ENCODE results near the gene INHBE.
A peak's percentile ranks its signal among the peaks of the same experiment; 100 is the strongest.
"Not testable (repeated sequence)": the region's sequence is repeated elsewhere in the genome, so short reads cannot be mapped to it uniquely, and the experiment has no call there.

Gene INHBE

DNA sequence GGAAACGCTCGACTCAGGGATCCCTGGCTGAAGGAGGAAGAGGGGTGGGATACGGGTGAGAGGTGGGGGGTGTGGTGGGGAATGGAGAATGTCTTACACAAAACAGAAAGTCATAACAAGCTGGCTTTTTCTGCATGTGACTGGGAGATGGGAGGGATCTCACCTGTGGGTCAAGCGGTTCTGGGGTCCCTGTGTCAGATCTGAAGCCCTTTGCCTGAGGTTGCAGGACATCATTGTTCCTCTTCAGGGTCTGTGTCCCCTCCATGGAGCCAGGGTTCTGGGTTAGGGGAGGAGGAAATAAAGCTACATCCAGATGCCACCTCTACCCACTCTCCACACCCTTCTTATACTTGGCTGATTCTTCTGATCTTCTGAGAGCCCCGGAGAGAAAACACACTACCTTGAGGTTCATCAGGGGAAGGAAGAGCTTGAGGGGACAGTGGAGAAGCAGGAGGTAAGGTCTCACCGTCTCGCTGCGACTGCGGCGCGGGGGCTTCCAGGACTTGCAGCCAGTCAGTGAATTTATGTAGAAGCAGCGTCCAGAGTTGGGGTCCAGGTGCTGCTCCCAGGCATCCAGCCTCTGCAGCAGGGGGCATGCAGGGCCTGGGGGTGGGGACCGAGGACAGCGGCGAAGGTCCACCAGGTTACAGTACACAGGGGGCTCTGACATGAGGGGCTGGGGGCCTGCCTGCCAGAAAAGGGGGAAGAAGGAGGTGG, 22.0 kb downstream of the INHBE start:
- no peak for DNase-seq

DNA sequence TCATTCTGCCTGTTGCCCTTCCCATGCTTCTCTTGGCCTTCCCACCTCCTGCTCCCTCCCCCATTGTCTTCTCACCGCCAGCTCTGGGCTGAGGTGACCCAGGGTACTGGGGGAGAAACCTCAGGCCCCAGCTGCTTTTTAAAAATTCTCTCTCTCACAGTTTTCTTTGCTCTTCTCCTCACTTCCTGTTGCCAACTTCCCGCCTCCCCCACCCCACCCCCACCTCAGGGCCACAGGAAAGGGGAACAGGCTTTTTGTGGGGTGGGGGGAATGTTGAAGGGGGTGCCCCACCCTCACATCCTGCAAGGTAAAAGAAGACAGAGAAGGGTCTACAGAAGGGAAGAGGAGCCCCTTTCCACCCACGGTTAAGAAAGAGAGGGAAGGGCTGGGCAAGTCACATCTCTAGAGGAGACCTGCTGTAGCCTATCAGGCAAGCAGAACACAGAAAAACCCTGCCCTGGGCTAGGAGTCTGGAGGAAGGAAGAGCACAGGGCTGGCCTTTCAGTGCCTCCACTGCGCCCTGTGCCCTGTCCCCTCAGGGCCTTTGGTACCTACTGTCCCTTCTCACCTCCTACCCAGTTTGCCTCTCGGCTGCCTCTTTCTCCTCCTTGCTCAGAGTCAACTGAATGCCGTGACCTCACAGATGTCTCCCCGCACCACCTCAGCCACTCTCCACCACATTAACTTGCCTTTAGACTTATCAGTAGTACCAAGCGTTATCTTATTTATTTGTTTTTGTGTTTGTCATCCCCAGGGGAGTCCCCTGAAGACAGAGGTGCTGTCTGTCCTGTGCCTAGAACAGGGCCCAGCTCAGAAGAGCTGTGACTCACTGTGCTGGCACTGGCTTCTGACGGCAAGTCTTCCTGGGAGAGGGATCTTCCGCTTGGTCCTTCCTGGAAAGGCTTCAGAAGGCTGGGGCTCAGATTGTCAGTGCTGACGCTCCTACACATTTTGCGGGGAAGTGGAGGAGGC, 22.9 kb downstream of the INHBE start:
- DNase-seq = peak; percentile 67

DNA sequence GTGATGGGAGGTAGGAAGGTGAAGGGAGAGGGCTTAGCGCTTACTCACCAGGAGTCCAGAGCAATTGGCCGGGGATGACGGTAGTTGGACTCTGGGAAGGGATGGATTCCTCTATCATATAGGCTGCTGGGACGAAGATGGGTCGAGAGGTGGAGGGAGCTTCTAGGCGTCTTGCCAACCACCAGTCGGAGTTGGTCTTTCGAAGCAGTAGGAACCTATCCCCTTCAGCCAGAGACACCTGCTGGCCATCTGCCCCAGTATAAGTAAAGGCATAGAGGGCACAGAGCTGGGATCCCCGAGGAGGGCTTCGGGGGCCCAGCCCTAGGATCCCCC, 23.9 kb downstream of the INHBE start:
- no peak for DNase-seq

DNA sequence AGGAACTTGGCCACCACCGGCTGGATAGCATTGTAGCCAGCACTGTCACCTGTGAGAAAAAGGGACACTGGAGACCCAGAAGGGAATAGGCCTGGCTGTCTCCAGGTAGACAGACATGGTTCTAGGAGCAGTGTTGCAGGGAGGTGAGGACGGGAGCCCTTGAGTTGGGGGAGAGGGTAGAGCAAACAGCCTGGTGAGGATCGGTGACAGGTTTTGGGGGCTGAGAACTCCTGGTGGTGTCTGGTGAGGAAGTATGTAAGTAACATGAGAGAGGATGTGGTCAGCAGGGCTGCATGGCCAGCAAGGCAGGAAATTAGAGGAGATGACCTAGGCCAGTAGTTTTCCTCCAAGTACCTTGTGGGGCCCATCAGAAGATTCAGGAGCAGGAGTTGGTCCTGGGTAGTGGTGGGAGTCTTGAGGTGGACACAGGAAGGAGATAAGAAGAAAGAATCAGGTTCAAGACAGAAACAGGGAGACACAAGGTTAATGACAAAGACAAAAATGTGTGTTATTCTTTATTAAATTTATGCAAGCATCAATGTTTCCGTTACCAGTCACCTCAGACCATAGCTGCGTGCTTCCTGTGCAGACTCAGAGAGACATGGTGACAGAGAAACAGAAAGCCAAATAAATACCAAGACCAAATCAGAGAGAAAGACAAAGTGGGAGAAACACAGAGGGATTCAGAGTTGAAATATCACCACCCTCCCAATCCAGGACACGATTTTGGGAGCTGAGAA, 24.4 kb downstream of the INHBE start, which contains the start of gene ARHGAP9:
TSS of gene ARHGAP9 (minus strand) at position 491 of the 740 bp plus-strand sequence. CDS start at position 31, 460 bp downstream.
- DNase-seq = peak; percentile 35

DNA sequence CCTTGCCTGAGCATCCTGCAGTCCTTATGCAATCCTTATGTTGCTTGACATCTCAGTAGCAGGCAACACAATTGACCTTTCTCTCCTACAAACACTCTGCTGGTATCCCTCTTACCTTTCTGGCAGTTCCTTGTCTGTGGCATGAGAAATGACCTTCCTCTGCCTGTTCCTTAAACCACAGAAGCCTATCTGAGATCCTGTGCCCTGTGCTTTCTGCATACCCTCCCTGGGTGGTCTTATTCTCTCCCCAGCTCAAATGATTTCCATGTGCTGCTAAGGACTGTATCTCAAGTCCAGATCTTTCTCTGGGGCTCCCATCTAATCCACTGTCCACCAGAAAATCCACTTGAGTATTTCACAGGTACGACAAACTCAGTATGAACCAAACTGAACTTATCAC, 26.6 kb downstream of the INHBE start:
- DNase-seq = no peak

DNA sequence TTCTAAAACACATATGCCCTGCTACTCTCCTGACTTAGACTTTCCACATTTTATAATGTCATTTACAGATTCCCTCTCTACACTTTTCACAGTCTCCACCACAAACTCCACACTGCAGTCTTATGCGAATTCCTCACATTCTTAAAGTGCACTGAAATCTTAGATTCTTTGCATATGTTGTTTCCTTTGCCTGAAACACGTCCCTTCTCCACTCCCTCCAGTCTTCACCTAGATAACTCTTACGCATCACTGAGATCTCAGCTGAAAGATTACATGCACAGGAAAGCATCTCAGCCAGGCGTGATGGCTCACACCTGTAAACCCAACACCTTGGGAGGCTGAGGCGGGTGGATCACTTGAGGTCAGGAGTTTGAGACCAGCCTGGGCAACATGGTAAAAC, 28.4 kb downstream of the INHBE start:
- DNase-seq = no peak

DNA sequence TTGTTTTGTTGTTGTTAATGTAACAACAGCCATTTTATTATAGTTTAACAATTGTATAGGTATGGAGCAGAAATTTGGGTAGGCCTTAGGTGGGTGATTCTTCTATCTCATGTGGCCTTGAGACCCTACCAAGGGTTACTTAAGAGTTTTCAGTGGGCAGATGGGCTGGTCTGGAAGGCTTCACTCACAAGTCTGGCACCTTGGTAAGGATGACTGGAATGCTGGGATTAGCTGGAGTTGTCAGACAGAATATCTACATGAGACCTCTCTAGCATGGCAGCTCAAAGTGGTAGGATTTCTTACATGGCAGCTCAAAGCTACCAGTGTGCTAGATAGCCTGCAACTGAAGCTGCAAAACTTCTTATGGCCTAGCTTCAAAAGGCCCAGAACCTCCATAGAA, 30.6 kb downstream of the INHBE start:
- DNase-seq = no peak

DNA sequence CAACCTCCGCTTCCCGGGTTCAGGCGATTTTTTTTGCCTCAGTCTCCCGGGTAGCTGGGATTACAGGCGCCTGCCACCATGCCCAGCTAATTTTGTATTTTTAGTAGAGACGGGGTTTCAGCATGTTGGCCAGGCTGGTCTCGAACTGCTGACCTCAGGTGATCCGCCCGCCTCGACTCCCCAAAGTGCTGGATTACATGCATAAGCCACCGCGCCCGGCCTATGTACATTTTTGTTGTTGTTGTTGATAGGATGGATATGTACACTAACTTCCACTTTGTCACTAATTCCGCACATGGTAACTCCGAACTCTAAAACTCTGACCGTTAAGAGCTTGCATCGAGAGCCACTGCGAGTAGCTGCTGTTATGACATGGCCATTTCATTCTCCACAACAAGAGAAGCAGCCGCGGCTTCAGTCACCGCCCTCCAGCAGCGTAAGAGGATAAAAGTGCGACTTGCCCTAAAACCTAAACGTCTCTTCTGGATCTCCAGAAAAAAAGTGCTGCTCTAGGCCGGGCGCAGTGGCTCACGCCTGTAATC, 32.0 kb downstream of the INHBE start:
- DNase-seq = no peak

DNA sequence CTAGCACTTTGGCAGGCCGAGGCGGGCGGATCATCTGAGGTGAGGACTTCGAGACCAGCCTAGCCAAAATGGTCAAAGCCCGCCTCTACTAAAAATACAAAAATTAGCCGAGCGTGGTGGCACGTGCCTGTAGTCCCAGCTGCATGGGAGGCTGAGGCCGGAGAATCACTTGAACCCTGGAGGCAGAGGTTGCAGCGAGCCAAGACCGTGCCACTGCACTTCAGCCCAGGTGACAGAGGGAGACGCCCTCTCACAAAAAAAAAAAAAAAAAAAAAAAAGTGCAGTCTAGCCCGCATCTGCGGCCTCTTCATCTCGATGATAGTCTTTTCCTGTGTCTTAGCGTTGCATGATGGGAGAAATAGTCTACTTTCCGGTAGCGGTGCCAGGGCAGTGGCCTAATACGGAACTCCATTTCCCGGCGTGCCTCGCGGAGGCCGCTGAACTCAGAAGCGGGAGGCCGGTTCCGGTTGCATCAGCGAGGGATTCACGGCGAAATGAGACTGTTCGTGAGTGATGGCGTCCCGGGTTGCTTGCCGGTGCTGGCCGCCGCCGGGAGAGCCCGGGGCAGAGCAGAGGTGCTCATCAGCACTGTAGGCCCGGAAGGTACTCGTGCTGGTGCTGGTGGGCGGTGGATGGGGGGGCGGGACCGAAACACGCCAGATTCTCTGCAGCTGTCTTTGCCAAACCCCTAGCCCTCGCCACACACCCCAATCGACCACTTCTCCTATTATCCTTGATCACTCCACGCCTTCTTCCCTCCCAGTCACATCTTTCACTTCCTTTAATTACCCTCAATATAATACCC, 32.7 kb downstream of the INHBE start, which contains the start of gene MARS1:
TSS of gene MARS1 (plus strand) at position 472 of the 805 bp plus-strand sequence. CDS start at position 495, 23 bp downstream.
- DNase-seq = peak; percentile 97

DNA sequence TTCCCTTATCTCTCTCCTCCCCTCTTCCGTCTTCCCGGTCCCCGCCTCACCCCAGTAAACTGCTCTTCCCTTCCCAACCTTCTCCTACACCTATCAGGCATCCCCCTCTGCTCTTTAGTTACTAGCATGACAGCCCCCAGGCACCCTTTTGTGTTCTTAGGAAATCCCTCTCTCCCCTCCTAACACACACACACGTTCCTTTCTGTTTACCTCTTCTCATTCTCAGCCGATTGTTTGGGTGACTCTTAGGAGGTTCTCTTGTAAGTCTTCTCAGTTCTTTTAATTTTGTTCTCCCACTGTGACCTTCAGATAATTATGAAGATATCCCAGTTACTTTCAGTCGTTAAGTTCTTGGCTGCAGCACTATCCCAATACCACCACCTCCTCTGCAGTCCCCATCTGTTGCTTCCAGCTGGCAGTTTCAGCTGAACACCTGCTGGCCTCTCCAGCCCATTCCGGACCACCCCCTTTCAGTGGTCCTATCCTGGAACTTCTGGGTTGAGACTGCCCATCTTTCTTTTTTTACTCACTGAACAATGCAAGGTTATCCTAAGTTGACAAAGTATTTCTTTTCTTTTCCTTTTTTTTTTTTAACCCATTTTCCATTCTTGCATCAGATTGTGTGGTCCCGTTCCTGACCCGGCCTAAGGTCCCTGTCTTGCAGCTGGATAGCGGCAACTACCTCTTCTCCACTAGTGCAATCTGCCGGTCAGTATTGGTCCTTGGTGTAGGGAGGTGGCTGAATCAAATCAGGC, 33.5 kb downstream of the INHBE start:
- no peak for DNase-seq

DNA sequence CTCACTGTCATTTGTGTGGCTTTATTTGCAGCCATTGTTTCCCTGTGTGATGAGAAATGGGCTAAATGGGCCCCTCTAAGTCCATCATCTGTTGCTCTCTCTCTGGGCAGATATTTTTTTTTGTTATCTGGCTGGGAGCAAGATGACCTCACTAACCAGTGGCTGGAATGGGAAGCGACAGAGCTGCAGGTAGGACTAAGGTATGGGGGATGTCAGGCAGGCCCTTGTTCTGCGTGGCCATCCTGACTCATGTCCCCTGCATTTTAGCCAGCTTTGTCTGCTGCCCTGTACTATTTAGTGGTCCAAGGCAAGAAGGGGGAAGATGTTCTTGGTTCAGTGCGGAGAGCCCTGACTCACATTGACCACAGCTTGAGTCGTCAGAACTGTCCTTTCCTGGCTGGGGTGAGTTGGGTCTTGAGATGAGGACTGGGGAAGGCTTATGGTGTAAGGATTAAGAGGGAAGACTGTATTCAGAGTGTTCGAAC, 34.1 kb downstream of the INHBE start:
- DNase-seq = peak; percentile 11

DNA sequence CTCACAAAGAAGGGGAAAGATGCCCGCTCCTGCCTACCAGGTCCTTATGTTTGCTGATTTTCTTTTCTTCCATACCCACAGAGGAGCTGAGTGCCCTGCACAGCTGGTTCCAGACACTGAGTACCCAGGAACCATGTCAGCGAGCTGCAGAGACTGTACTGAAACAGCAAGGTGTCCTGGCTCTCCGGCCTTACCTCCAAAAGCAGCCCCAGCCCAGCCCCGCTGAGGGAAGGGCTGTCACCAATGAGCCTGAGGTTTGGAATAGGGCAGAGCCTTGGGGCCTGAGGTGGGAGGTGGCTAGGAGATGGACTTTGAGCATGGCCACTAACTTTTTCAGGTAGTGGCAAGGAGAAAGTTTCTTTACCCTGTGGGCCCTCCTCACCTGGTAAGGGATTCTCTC, 35.0 kb downstream of the INHBE start:
- DNase-seq = no peak

DNA sequence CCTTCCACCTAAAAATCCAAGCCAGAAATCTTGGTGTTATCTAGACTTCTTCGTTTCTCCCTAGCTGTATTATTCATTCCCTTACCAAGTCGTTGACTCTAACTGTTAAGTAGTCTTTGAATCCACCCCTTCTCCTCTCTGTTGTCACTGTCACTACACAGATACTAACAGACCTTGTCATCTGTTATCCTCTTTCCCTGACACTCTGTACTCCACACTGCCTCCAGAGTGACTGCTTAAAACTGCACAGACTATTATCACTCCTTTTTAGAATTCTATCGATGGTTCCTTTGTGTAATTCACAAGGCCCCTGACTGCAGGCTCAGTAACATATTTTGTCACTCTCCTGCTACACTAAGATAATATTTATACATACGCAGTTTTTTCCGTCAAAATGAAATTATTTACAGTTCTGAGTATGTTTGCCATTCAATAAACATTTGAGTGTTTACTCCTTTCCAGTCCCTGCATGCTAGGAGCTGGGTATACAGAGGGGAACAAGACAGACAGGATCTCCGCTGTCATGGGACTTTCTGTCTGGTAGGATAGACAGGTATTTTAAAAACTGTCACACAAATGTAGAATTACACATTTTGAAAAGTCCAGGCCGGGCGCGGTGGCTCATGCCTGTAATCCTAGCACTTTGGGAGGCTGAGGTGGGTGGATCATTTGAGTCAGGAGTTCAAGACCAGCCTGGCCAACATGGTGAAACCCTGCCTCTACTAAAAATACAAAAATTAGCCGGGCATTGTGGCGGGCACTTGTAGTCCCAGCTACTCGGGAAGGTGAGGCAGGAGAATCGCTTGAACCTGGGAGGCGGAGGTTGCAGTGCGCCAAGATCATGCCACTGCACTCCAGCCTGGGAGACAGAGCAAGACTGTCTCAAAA, 36.5 kb downstream of the INHBE start:
- no peak for DNase-seq

DNA sequence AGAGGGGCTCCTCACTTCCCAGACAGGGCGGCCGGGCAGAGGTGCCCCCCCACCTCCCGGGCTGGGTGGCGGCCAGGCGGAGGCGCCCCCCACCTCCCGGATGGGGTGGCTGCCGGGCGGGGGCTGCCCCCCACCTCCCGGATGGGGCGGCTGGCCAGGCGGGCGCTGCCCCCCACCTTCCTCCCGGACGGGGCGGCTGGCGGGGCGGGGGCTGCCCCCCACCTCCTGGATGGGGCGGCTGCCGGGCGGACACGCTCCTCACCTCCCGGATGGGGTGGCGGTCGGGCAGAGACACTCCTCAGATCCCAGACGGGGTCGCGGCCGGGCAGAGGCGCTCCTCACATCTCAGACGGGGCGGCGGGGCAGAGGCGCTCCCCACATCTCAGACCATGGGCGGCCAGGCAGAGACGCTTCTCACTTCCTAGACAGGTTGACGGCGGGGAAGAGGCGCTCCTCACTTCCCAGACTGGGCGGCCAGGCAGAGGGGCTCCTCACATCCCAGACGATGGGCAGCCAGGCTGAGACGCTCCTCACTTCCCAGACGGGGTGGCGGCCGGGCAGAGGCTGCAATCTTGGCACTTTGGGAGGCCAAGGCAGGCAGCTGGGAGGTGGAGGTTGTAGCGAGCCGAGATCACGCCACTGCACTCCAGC, 40.1 kb downstream of the INHBE start:
- not testable (repeated sequence) for DNase-seq

DNA sequence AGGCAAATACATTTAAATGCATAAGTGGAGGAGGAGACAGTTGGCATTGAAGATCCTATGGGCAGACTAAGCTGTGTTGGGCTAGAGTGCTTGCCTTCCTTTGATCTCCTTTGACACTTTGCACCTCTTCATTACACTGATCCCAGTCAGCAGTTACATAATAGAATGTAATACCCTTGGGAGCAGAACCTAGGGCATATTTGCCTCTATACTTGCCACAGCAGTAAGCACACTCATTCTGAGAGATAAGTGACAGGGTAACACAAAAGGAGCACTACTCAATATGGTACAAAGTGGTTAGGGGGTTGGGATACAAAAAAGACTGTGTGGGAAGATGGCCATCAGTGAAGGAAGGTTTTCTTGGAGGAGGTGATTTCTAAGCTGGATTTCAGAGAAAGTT, 41.7 kb downstream of the INHBE start:
- no peak for DNase-seq

DNA sequence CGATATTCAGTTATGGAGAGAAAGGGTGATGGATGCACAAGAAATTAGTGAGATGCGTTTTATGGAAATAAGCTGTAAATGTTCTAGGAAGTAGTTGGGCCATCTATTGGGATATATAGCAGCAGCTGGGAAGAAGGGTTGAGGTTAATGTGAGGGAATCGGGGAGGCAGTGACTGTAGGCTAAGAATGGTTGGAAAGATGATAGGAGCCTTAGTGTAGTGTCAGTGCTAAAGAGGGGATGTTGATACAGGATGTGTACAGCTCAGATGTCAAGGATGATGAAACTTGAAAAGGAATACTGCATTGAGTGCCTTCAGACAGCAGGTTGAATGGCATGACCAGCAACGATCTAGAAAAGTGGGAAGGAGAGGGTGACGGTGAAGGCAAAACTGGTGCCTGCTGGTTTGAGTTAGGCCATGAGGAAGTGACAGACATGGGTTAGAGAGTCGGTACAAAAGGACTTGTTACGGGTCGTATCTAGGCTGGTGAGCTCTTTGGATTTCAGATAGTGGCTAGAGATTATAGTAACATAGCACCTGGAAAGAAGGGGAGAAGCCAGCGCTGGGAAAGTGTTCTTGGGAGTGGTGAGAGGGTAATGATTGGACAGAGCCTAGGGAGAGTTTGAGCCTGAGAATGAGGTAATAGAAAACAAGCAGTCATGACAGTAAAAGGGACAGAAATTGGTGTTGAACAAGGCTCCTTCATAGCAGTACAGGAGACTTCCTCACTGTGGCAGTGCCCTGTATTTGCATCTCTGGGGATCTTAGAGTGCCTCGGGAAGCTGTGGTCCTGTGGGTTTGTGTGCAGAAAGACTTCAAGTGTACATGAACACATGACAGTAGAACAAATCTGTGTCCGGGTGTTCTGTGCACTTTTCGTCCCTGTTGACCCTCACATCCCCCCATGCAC, 42.4 kb downstream of the INHBE start:
- no peak for DNase-seq

DNA sequence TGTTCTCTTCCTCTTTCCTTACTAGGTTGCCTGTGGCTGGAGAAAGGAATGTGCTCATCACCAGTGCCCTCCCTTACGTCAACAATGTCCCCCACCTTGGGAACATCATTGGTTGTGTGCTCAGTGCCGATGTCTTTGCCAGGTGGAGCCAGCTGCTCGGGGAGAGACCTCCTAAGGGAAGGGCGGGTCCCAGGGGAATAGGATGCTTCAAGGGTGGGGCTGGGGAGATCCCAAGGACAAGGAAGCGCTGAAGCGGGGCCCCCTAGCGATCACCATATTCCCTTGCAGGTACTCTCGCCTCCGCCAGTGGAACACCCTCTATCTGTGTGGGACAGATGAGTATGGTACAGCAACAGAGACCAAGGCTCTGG, 43.0 kb downstream of the INHBE start:
- no peak for DNase-seq

DNA sequence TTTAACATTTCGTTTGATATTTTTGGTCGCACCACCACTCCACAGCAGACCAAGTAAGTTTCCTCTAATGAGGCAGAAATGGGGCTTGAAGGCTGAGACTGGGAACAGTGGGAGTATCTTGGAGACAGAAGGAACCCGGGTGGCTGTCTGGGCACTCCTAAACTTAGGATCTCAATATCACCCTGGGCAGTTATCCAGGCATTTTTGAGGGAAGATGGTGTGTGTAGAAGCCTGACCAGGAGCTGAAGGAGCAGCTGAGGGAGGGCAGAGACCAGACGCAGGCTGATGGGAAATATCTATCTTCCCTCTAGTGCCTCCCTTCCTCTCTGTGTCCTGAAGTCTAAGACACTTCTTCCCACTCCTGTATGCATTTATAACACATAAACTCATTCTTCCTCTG, 43.5 kb downstream of the INHBE start:
- DNase-seq = no peak
